ENCODE data around the gene RNF224.

RNF224 gene

GRCh38 chr9:137245450-137246421 is 18.4 kb downstream of the RNF224 start:
- Histone ChIP-seq H3K27me3 (replicated peaks; ENCODE audit: control insufficient read depth, insufficient read depth, low read length) (no peaks in the 10 kb centered on the region), H3K36me3 (ENCODE audit: control insufficient read depth, insufficient read depth, low read length) (peaks cover 18% of the 10 kb centered on the region), H3K4me3 (replicated peaks; ENCODE audit: low read depth, low read length) (no peak overlapping the region)
- no peak for DNase-seq (ENCODE audit: extremely low read depth, insufficient read length)
- no peak for TF ChIP-seq CTCF (IDR thresholded peaks at IDR 0.05; ENCODE audit: insufficient read depth, low read length, poor library complexity, severe bottlenecking)

GRCh38 chr9:137247135-137247915 is 20.0 kb downstream of the RNF224 start:
- Histone ChIP-seq H3K4me3 (replicated peaks; ENCODE audit: low read depth, low read length) (no peak overlapping the region), H3K36me3 (ENCODE audit: control insufficient read depth, insufficient read depth, low read length) (peaks cover 15% of the 10 kb centered on the region), H3K27me3 (replicated peaks; ENCODE audit: control insufficient read depth, insufficient read depth, low read length) (no peaks in the 10 kb centered on the region)
- no peak for DNase-seq (ENCODE audit: extremely low read depth, insufficient read length)
- no peak for TF ChIP-seq CTCF (IDR thresholded peaks at IDR 0.05; ENCODE audit: insufficient read depth, low read length, poor library complexity, severe bottlenecking)

GRCh38 chr9:137247916-137248175 is 20.5 kb downstream of the RNF224 start:
- TF ChIP-seq CTCF (IDR thresholded peaks at IDR 0.05; ENCODE audit: insufficient read depth, low read length, poor library complexity, severe bottlenecking): no peak
- Histone ChIP-seq H3K4me3 (replicated peaks; ENCODE audit: low read depth, low read length) (no peak overlapping the region), H3K27me3 (replicated peaks; ENCODE audit: control insufficient read depth, insufficient read depth, low read length) (no peaks in the 10 kb centered on the region), H3K36me3 (ENCODE audit: control insufficient read depth, insufficient read depth, low read length) (peaks cover 9% of the 10 kb centered on the region)
- no peak for DNase-seq (ENCODE audit: extremely low read depth, insufficient read length)

GRCh38 chr9:137250329-137251193 is 23.3 kb downstream of the RNF224 start:
- TF ChIP-seq CTCF (IDR thresholded peaks at IDR 0.05; ENCODE audit: insufficient read depth, low read length, poor library complexity, severe bottlenecking): no peak
- H3K4me3 ChIP-seq (replicated peaks; ENCODE audit: low read depth, low read length): no peak overlapping the region
- H3K27me3 ChIP-seq (replicated peaks; ENCODE audit: control insufficient read depth, insufficient read depth, low read length): no peaks in the 10 kb centered on the region
- no peaks in the 10 kb centered on the region for H3K36me3 ChIP-seq (ENCODE audit: control insufficient read depth, insufficient read depth, low read length)
- no peak for DNase-seq (ENCODE audit: extremely low read depth, insufficient read length)

GRCh38 chr9:137251194-137251461 is 23.8 kb downstream of the RNF224 start, which contains the start of gene STPG3:
TSS of gene STPG3 (plus strand) at chr9:137251286. CDS start at chr9:137251287, 1 bp downstream.
- no peaks in the 10 kb centered on the region for H3K36me3 ChIP-seq (ENCODE audit: control insufficient read depth, insufficient read depth, low read length)
- TF ChIP-seq CTCF (IDR thresholded peaks at IDR 0.05; ENCODE audit: insufficient read depth, low read length, poor library complexity, severe bottlenecking): no peak
- no peak within 1 kb of the TSS for H3K4me3 ChIP-seq (replicated peaks; ENCODE audit: low read depth, low read length)
- no peak for DNase-seq (ENCODE audit: extremely low read depth, insufficient read length)
- no peaks in the 10 kb centered on the region for H3K27me3 ChIP-seq (replicated peaks; ENCODE audit: control insufficient read depth, insufficient read depth, low read length)
